Ovary (tissue), 9 donors: ENCODE data around the gene GAS2L2. TPM values are rescaled to one million over a fixed set of nuclear protein-coding genes. Genes with fewer than 3 reads are reported as not detected.

ENCODE experiments used
- DNase-seq, 5 donors: peaks; one replicate each; pipeline ENCODE4 v3.0.0-alpha.2; 2019 to 2020
- H3K27ac ChIP-seq, 2 donors: fragments of 200-600 bp; one replicate each; pipeline versions ENCODE4 v1.5.1 to v1.8.0; 2019 to 2022
- H3K27me3 ChIP-seq: fragments of 200-600 bp; one replicate; pipeline ENCODE4 v1.8.0; 2022
- H3K36me3 ChIP-seq: fragments of 200-600 bp; sonication (generic); one replicate; pipeline ENCODE4 v1.5.1; 2019
- H3K4me1 ChIP-seq: one replicate; pipeline ENCODE4 v1.8.1; 2013; ENCODE audit warnings: mild to moderate bottlenecking, moderate library complexity; ENCODE audit not compliant: insufficient read depth
- H3K4me3 ChIP-seq: fragments of 200-600 bp; sonication (generic); one replicate; pipeline ENCODE4 v1.5.1; 2017
- H3K9me3 ChIP-seq, 2 donors: fragments of 200-600 bp in 1 of 2; sonication (generic) in 1 of 2; one replicate each; pipeline versions ENCODE4 v1.5.1 to v1.8.1; 2013 to 2019; ENCODE audit warnings: mild to moderate bottlenecking in 1 of 2, moderate library complexity in 1 of 2
- EP300 ChIP-seq: sonication (generic); formaldehyde crosslinking; IDR thresholded peaks from one replicate; pipeline ENCODE4 v1.6.1; 2017; ENCODE audit warnings: antibody characterized with exemption
- POLR2A ChIP-seq: fragments of 450-650 bp; IDR thresholded peaks from one replicate; pipeline ENCODE4 v1.6.1; 2017; ENCODE audit warnings: antibody characterized with exemption, mild to moderate bottlenecking, moderate library complexity
- WGBS, 3 donors: extraction: QIAGEN DNeasy Blood & Tissue Kit in 1 of 3; methylation state at CpG; one replicate each; pipeline versions ENCODE4 v1.1.5 to v1.1.7; 2013 to 2017; 5-methylcytosine and 5-hydroxymethylcytosine counted together
- intact Hi-C, 4 donors: fragments of 100-400 bp; cut with DNase I; formaldehyde crosslinking; loops; one replicate each; pipeline versions ENCODE4 v1.11.0 to v1.15.1; 2022 to 2023
- polyA plus RNA-seq, 2 donors: library from polyadenylated mRNA; stranded (reverse); fragments of 200-250 nt in 1 of 2; fragments of 350-450 nt in 1 of 2; fragmentation: Illumina TruSeq in 1 of 2; extraction: RNeasy Lipid Tissue Mini Kit (QIAGEN cat#74804) in 1 of 2; gene quantifications; one replicate each; pipeline ENCODE4 v1.2.3, GENCODE V29; 2013 to 2014
- total RNA-seq, 7 donors: library from RNA; depleted of rRNA in 2 of 7; stranded (reverse); fragments of >200 nt in 2 of 7; fragmentation: NEBNext Ultra II Directional in 3 of 7; extraction: Animal tissue kit (Norgen Biotek cat#: 25700) in 3 of 7; gene quantifications; one replicate each; pipeline versions ENCODE4 v1.1.0 to v1.2.4, GENCODE V29; 2016 to 2023
- TF ChIP-seq, protein P1 (sequence below), 3 donors: fragments of 450-650 bp in 2 of 3; fragments of 200-600 bp in 1 of 3; IDR thresholded peaks; one replicate each; pipeline versions ENCODE4 v1.5.1 to v1.8.0; 2016 to 2022; ENCODE audit warnings: antibody characterized with exemption in 3 of 3, mild to moderate bottlenecking in 1 of 3
- donor health status: DM: no; HTN: no; CAD: no; lungs with moderate emphysema.
- donor health status: DM: no; HTN: no; CAD: no.
- donor health status: Bipolar disorder and iron deficiency.
- donor health status: DM: yes; HTN: yes; CAD: no.
- donor health status: DM: no; HTN: no; CAD: no.
- donor health status: DM: yes; HTN: yes; CAD: no.

The GAS2L2 gene
- total and polyA plus RNA-seq, 9 donors = 0.02 to 9.0 (median 0.61) TPM; not detected in 3

DNA sequence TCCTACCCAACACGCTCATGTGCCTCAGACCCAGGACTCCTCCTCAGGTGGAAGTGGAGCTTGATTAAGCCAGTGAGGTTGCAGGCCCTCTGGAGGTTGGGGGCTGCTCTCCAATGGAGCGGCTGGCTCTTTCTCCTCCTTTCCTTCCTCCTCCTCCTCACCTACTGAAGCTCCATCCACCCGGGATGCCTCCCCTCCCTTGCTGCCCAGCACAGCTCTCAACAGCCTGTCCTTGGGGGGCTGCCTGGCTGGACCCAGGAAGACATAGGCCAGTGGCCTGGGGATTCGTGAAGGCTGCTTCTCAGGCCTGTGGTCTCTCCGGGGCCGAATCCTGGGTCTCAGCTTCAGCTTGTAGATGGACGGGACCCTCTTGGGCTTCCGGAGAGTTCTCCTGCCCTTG lies 8.2 kb downstream of the GAS2L2 start:
- Histone ChIP-seq H3K36me3 (no peaks in the 10 kb centered on the region), H3K27ac (no peak overlapping the region), H3K4me3 (no peak overlapping the region), H3K4me1 (peaks cover 6% of the 10 kb centered on the region), H3K27me3 (no peaks in the 10 kb centered on the region), H3K9me3 (no peaks in the 10 kb centered on the region)
- WGBS, 3 donors = 68 to 84% (median 71%) methylated on average over 6 to 8 of the region's 8 CpGs
- no peak for TF ChIP-seq POLR2A
- no peak for TF ChIP-seq EP300
- TF ChIP-seq, protein P1, sequence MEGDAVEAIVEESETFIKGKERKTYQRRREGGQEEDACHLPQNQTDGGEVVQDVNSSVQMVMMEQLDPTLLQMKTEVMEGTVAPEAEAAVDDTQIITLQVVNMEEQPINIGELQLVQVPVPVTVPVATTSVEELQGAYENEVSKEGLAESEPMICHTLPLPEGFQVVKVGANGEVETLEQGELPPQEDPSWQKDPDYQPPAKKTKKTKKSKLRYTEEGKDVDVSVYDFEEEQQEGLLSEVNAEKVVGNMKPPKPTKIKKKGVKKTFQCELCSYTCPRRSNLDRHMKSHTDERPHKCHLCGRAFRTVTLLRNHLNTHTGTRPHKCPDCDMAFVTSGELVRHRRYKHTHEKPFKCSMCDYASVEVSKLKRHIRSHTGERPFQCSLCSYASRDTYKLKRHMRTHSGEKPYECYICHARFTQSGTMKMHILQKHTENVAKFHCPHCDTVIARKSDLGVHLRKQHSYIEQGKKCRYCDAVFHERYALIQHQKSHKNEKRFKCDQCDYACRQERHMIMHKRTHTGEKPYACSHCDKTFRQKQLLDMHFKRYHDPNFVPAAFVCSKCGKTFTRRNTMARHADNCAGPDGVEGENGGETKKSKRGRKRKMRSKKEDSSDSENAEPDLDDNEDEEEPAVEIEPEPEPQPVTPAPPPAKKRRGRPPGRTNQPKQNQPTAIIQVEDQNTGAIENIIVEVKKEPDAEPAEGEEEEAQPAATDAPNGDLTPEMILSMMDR (IDR thresholded peaks at IDR 0.05) = no peak
- intact Hi-C loops = loop anchor here (5.0 to 10.0 kb wide), 7 partner anchors 130 to 433 kb away; no protein-coding TSS in a partner anchor
- no peak for DNase-seq

DNA sequence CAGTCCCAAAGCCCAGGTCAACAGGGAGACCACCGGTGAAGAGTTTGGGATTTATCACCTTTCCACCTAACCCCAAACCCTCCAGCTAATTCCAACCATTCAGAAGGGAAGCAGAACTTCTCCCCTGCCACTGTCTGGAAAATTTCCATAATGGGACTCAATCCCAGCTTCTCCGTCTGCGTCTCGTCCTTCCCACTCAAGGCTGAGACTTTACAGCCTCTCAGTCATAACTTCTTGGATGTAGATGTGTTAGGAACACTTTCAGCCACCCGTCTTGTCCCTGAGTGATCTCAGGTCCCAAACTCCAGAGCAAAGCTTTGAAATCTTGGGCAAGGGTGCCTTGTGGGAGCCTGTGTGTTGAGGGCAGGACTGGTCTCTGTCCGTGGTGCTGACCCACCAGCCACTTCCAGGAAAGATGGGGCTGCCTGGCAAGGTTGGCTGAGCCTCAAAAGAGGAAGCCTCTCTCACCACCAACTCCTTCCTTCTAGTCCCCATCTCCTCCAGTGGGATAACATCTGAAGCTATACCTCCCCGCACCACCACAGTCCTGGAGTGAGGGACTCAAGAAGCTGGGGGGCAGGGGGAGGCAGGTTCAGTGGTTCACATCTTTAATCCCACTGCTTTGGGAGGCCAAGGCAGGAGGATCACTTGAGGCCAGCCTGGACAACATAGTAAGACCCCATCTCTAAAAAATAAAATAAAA lies 9.3 kb downstream of the GAS2L2 start:
- no peaks in the 10 kb centered on the region for H3K36me3 ChIP-seq
- TF ChIP-seq EP300 (no peak), POLR2A (no peak)
- TF ChIP-seq, protein P1 (IDR thresholded peaks at IDR 0.05) = no peak
- intact Hi-C loops = loop anchor here (10.0 kb wide), 5 partner anchors 129 to 429 kb away; no protein-coding TSS in a partner anchor
- H3K9me3 ChIP-seq = no peaks in the 10 kb centered on the region
- H3K4me1 ChIP-seq = peaks cover 6% of the 10 kb centered on the region
- H3K27ac ChIP-seq = no peak overlapping the region
- H3K27me3 ChIP-seq = no peaks in the 10 kb centered on the region
- 23 to 33% (median 23%) methylated on average over 7 of the region's 7 CpGs for WGBS, 3 donors
- DNase-seq = peak in 2 of 5 donors; percentile 44 to 56
- H3K4me3 ChIP-seq = no peak overlapping the region

DNA sequence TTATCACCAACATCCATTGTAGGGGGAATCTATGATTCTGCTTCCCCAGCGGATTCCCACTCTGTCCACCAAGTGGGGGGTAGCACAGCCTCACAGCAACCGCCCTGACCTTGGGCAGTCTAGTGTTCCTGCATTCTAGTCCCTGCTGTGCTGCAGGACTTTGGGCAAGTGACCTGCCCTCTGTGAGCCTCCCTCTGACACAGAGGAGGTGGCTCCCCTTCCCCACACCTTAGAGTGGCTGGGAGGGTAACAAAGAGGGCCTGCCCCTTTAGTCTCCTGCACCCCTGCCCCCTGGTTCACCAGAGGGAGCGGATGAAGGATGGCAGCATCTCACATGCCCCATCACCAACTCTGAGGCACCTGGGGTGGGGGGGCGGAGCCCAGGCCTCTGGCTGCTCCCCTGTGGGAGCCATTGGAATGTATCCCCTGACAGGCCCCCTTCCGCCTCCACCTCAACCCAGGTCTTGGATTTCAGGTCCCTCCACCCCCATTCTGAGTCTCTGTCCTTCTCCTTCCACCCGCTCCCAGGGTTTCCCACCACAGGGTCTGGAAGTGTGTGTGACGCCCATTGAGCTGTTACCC lies 10.1 kb downstream of the GAS2L2 start:
- peak in 1 of 5 donors; percentile 23 for DNase-seq
- no peak for TF ChIP-seq EP300
- TF ChIP-seq, protein P1 (IDR thresholded peaks at IDR 0.05) = no peak
- TF ChIP-seq POLR2A = no peak
- H3K36me3 ChIP-seq = no peaks in the 10 kb centered on the region
- H3K27me3 ChIP-seq = no peaks in the 10 kb centered on the region
- no peak overlapping the region for H3K27ac ChIP-seq
- H3K4me3 ChIP-seq = no peak overlapping the region
- no peaks in the 10 kb centered on the region for H3K9me3 ChIP-seq
- intact Hi-C loops = loop anchor here (10.0 kb wide), 5 partner anchors 128 to 428 kb away; no protein-coding TSS in a partner anchor
- peaks cover 6% of the 10 kb centered on the region for H3K4me1 ChIP-seq
- WGBS, 3 donors = 54 to 72% (median 71%) methylated on average over 6 to 7 of the region's 7 CpGs

DNA sequence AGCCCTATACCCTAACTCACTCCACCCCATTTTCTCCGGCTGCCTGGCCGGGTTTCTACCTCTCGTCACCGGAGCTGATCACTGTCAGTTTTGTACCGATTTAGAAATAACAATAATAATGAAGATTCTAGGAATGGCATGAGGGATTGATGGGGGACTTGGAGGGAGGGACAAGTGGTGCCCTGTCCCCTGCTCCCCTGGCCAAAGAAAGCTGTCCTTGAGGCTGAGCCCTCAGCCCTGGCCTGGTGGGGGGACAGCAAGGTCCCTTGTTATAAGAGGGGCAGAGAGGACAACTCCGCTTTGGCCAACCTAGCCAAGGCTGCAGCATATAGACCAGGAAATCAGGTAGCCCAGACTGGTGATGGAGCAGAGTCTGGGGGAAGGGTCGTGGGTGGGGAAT lies 10.5 kb downstream of the GAS2L2 start:
- H3K27ac ChIP-seq = no peak overlapping the region
- no peaks in the 10 kb centered on the region for H3K36me3 ChIP-seq
- intact Hi-C loops = loop anchor here (10.0 kb wide), 5 partner anchors 128 to 428 kb away; no protein-coding TSS in a partner anchor
- H3K9me3 ChIP-seq = no peaks in the 10 kb centered on the region
- no peak overlapping the region for H3K4me3 ChIP-seq
- TF ChIP-seq, protein P1 (IDR thresholded peaks at IDR 0.05) = no peak
- no peak for TF ChIP-seq POLR2A
- no peak for TF ChIP-seq EP300
- no peaks in the 10 kb centered on the region for H3K27me3 ChIP-seq
- no peak for DNase-seq
- peaks cover 6% of the 10 kb centered on the region for H3K4me1 ChIP-seq
- WGBS, 3 donors = 68 to 76% (median 71%) methylated on average over 7 of the region's 7 CpGs
